Epidermal melanocyte (primary cell): ENCODE results near the gene PM20D1.
A peak's percentile ranks its signal among the peaks of the same experiment; 100 is the strongest.
"Not testable (repeated sequence)": the region's sequence is repeated elsewhere in the genome, so short reads cannot be mapped to it uniquely, and the experiment has no call there.

Experiments used
- DNase-seq: peaks from one replicate; pipeline ENCODE4 v3.0.0; 2011; ENCODE audit warnings: low spot score; ENCODE audit not compliant: insufficient read length

Gene PM20D1, protein sequence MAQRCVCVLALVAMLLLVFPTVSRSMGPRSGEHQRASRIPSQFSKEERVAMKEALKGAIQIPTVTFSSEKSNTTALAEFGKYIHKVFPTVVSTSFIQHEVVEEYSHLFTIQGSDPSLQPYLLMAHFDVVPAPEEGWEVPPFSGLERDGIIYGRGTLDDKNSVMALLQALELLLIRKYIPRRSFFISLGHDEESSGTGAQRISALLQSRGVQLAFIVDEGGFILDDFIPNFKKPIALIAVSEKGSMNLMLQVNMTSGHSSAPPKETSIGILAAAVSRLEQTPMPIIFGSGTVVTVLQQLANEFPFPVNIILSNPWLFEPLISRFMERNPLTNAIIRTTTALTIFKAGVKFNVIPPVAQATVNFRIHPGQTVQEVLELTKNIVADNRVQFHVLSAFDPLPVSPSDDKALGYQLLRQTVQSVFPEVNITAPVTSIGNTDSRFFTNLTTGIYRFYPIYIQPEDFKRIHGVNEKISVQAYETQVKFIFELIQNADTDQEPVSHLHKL

DNA sequence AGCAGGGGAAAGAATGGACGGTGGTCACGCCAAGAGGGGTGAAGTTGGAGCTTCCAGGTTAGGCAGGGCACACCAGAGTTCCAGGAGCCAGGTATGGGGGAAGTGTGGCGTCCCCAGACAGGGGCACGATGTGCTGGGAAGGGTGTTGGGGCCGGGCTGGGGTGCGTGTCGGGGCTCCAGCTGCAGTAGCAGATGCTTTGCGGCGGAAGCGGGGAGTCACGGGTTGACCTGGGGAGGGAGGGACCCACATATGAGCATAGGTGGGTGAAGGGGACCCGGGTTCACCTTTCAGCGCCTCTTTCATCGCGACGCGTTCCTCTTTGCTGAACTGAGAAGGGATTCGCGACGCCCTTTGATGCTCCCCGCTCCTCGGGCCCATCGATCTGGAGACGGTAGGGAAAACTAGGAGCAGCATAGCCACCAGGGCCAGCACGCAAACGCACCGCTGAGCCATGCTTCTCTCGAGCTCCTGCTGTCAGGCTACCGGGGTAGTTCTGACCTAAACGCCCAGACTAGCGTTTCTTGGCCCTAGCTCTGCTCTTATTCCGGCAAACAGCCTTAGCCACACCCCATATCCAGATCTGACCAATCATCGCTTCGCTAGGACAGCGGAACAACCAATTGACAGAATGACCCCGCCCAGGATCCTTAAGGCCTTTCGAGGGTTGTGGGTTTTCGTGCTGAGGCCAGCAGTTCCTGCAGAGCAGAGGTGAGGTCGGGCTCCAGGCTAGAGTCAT is at the start of gene PM20D1:
PM20D1 (minus strand) TSS at position 514 of the 737 bp plus-strand sequence; CDS start at position 454, 60 bp downstream.
- peak; percentile 47 for DNase-seq

DNA sequence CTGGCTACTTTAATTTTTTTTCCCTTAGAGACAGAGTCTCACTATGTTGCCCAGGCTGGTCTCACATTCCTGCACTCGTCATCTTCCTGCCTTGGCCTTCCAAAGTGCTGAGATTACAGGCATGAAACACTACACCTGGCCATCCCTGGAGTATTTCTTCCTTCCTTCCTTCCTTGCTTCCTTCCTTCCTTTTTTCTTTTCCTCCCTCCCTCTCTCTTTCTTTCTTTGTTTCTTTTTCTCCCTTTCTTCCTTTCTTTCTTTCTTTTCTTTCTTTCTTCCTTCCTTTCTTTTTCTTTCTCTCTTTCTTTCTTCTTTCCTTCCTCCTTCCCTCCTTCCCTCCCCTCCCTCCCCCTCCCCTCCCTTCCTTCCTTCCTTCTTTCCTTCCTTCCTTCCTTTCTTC is 46.4 kb upstream of the PM20D1 start:
- DNase-seq = no peak

DNA sequence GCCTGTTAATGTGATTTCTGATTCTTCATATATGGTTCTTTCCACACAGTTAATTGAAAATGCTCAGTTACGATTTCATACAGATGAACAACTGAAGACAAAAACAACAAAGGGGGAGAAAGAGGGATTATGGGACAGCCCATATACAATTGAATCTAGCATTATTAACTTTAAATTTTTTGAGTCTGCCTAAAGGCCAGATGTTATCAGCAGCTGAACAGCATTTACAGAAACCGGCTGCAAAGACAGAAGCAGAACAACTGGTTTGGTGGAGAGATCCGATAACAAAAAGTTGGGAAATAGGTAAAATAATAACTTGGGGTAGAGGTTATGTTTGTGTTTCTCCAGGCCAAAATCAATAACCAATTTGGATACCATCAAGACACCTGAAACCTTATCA is 44.2 kb upstream of the PM20D1 start:
- not testable (repeated sequence) for DNase-seq

DNA sequence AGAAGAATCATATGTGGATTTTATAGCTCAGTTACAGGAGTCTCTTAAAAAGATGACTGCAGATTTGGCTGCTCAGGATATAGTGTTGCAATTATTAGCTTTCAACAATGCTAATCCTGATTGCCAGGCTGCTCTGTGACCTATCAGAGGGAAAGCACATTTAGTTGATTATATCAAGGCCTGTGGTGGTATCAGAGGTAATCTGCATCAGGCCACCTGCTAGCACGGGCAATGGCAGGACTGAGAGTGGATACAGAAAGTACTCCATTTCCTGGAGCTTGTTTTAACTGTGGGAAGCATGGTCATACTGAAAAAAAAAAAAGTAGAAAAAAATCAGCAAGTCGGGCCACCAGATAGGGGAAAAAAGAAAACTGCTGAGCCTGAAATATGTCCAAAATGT is 42.2 kb upstream of the PM20D1 start:
- not testable (repeated sequence) for DNase-seq

DNA sequence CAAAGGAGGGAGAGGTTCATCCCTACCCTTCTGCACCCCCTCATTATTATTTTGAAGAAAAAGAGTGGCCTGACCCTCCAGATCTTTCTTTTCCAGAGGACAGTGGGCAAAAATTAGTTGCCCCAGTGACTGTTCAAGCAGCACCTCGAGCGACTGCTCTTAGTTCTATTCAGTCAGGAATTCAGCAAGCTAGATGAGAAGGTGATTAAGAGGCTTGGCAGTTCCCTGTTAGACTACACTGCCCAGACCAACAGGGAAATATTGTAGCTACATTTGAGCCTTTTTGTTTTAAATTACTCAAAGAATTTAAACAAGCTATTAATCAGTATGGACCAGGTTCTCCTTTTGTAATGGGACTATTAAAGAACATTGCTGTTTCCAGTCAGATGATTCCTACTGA is 41.5 kb upstream of the PM20D1 start:
- not testable (repeated sequence) for DNase-seq

DNA sequence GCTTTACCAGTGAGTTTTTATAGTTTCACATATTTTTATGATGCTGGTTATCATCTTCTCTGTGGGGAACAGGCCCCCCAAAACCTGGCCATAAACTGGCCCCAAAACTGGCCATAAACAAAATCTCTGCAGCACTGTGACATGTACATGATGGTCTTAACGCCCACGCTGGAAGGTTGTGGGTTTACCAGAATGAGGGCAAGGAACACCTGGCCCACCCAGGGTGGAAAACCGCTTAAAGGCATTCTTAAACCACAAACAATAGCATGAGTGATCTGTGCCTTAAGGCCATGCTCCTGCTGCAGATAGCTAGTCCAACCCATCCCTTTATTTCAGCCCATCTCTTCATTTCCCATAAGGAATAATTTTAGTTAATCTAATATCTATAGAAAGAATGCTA is 40.7 kb upstream of the PM20D1 start:
- not testable (repeated sequence) for DNase-seq

DNA sequence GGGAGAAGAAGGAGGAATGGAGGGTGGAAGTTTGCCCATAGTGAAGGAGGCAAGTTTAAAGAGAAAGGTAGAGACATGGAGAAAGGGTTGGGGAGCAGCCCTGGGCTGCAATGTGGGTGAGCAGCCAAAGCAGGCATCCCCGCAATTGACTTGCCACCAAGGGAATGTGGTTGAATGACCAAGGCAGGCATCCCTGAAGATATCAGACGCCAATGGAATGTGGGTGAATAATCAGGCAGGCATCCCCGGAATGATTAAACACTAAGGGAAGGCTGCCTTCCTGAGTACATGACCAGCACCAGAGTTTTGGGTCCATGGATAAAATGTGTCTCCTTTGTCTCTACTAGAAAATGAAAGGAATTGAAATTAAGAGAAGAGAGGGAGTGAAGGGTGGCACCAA is 39.8 kb upstream of the PM20D1 start:
- not testable (repeated sequence) for DNase-seq

DNA sequence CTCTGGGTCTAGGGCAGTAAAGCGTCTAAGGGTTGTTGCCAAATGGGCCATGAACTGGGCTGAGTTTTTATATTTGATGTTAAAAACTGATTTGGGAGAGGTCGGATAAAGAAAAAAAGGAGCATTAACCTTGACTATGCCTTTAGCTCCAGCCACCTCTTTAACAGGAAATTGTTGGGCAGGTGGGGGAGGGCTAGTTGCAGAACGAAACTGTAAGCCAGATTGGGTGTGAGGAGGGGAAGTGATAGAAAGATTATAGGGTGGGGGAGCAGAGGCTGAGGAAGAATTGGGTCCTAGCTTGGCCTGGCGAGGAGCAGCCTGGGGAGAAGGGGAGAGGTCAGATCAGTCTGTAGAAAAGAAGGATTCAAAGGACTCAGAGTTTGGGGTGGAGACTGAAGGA is 39.1 kb upstream of the PM20D1 start:
- not testable (repeated sequence) for DNase-seq

DNA sequence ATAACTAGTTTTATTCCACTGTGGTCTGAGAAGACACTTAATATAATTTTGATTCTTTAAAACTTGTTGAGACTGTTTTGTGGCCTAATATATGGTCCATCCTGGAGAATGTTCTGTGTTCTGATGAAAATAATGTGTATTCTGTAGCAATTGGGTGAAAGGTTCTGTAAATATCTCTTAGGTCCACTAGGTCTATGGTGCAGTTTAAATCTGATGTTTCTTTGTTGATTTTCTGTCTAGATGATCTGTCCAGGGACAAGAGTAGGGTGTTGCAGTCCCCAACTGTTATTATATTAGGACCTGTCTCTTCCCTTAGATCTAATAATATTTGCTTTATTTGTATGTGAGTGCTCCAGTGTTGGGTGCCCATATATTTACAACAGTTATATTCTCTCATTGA is 33.9 kb upstream of the PM20D1 start:
- no peak for DNase-seq

DNA sequence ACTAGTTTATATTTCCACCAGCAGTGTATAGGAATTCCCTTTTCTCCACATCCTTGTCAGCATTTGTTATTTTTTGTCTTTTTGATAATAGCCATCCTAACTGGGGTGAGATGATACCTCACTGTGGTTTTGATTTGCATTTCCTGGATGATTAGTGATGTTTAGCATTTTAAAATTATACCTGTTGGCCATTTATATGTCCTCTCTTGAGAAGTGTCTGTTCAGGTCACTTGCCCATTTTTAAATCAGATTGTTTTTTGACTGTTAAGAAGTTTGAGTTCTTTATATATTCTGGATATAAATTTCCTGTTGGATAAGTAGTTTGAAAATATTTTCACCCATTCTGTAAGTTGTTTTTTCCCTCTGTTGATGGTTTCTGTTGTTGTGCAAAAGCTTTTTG is 31.0 kb upstream of the PM20D1 start:
- no peak for DNase-seq

DNA sequence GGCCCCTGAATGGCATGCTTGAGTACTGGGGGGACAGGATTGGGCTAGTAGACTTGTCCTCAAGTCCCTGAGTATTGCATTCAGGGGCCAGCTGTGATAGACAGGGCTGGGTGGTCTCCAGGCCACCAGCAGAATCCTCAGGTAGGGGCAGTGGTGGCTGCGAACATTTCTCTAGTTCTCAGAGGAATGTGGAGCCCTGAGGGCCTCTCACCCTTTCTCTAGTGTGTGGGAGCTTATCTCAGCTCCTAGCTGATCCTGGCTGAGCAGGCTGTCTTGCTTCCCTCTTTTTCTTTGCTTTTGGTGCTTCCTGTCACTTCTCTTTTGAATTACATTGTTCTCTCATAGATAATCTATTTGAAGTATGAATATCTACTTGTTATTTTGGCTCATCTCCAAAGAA is 30.0 kb upstream of the PM20D1 start:
- no peak for DNase-seq

DNA sequence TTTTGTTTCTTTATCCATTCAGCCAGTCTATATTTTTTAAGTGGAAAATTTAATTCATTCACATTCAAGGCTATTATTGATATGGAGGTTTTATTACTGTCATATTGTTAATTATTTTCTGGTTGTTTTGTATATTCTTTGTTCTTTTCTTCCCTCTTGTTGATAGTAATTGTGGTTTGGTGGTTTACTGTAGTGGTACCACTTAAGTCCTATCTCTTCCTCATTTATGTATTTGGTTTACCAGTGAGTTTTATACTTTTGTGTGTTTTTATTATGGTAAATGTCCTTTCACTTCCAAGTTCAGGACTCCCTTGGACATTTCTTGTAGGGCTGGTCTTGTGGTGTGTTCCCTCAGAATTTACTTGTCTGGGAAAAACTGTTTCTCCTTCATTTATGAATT is 28.1 kb upstream of the PM20D1 start:
- no peak for DNase-seq

DNA sequence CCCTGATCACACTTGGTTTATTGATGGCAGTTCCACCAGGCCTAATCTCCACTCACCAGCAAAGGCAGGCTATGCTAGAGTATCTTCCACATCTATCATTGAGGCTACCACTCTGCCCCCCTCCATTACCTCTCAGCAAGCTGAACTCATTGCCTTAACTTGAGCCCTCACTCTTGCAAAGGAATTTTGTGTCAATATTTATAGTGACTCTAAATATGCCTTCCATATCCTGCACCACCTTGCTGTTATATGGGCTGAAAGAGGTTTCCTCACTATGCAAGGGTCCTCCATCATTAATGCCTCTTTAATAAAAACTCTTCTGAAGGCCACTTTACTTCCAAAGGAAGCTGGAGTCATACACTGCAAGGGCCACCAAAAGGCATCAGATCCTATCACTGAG is 23.2 kb upstream of the PM20D1 start:
- not testable (repeated sequence) for DNase-seq

DNA sequence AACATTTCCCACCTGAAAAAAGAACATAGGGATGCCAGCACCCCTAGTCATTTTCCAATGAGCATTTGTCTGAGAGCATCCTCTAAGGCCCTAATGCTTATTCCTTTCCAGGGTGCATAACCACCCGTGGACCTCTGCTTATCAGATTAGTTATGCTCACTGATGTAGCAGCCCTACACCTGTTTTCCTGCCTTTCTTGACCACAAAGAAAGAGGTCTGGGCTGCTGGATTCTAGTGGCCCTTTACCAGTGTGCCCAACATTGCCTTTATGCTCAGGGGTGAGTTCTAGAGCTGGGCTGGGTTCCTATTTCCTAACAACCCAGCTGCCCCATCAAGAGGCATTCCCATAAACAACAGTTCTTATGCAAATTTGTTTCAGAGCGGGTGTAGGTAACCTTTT is 20.3 kb upstream of the PM20D1 start:
- DNase-seq = no peak

DNA sequence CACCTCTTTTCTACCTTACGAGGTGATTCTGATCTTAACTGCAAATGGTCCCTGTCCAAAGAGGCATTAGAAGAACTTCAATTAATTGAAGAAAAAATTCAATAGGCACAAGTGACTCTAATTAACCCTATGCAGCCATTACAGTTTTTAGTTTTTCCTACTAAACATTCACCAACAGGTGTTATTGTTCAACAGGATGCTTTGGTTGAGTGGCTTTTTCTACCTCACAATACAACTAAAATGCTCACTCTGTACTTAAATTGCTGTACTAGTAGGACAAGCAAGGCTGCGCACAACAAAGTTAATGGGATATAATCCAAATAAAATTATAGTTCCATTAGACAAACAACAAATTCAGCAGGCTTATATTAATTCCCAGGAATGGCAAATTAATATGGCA is 11.6 kb upstream of the PM20D1 start:
- DNase-seq = no peak

DNA sequence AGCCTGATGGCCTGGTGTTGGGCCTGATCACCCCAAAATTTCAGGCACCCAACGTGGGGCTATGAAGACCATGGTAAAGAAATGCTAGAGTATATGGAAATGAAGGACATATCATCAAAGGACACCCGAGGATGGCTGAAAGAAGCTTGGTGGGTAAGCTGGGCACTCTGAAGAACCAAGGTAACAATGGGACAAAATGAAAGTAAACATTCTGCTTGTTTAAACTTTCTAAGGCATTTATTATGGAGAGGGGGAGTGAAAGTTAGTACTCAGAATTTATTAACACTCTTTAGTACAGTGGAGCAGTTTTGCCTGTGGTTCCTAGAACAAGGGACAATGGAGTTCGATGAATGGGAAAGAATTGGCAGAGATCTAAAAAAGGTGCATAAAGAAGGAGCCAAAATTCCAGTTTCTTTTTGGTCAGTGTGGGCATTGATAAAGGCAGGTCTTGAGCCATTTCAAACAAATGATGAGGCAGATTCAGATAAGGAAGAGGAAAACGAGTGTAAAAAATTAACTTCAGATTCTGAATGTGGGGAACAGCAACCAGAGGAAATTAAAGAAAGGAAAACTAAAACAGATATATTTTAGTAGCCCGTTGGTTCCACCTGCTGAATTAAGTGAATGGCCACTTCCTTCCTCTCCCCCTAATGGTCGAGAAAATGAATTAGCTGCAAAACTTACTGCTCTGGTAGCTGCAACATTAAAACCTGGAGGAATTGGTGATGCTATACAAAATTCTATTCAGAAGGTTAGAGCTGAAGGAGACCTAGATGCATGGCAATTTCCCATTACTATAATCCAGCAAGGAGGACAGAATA is 8.4 kb upstream of the PM20D1 start:
- DNase-seq = no peak

DNA sequence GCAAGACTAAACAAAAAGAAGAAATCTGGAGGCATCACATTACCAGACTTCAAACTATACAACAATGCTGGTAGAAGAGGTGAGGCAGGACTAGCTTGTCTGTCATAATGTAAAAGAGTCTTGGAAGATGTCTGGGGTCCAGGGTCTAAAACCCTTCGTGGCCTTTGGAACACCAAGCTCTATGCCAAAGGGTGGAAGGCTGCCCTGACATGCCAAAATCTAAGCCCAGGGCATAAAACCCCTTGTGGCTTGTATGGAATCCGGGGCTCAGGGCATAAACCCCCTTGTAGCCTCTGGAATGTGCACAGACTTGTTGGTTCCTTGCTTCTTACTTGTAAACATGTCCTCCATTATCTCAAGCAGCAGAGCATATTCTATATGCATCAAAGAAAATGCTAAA is 7.6 kb upstream of the PM20D1 start:
- not testable (repeated sequence) for DNase-seq

DNA sequence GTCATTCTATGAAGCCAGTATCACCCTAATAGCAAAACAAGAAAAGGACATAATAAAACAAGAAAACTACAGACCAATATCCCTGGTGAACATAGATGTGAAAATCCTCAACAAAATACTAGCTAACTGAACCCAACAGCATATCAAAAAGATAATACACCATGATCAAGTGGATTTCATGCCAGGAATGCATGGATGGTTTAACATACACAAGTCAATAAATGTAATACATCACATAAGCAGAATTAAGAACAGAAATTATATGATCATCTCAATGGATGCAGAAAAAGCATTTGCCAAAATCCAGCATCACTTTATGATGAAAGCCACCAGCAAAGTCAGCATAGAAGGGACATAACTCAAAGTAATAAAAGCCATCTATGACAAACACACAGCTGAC is 6.5 kb upstream of the PM20D1 start:
- DNase-seq = no peak

DNA sequence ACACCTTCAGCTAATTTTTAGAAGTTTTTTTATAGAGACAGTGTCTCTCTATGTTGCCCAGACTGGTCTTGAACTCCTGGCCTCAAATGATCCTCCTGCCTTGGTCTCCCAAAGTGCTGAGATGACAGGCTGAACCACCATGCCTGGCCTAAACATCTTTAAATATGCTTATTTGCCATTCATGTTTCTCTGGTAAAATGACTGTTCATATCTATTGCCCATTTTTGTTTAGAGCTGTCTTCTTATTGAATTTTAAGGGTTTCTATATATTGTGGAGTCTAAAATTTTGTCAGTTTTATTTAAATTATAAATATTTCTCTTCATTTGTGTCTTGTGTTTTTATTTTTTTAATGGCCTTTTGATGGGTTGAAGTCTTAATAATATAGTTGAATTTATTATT is 3.0 kb upstream of the PM20D1 start:
- no peak for DNase-seq

DNA sequence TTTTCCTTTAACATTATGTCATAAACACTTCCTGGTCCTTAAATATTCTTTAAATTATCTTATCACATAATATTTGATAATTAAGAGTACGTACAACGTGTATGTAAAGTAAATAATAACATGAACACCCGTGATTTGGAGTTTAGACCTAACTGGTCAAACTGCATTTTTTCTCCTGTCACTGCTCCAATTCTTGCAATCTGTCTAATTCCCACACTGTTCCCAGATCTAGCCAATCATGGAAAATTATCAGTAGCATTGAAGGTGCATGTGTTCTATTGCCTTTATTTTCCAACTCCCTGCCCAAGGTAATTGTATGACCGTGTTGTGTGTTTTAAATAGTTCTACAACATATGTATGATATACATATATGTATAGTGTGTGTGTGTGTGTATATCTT is 2.1 kb upstream of the PM20D1 start:
- DNase-seq = no peak

DNA sequence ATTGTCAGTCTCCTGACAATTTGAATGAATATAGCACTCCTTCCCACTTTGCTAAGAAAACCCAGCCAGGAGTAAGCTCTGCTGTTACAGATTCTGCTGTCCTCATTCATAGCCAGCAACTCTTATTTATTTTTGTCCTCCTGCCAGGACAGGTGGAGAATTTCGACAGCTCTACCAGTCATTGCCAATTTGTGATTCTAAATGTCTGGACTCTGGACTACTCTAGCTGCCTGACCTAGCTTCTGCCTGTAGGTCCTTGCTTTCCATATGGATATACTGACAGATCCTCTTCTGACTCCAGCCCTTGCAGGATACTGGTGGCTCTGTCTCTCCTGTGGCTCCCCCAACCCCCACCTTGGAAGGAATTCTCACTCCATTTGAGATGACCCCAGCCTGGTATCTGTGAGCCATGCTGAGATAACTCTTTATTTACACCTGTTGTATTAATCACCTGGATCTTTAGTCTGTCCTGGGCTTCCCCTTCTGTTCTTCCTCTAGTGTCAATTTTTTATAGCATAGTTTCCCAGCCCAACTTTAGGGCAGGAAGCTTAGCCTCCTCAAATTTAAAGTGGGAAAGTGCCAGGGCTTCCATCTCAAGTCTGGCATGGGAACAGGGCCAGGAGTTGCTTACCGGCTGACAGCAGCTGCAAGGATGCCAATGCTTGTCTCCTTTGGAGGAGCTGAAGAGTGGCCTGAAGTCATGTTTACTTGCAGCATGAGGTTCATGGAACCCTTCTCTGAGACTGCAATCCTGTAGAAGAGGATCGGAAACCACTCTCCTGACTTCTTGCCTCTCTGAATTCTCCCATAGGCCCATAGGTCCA is 6.7 kb downstream of the PM20D1 start:
- no peak for DNase-seq
